SK-N-MC (cell line): ENCODE measurements around the gene CROCC2.
"Not testable (repeated sequence)": the region's sequence is repeated elsewhere in the genome, so short reads cannot be mapped to it uniquely, and the experiment has no call there.

Source experiments
- DNase-seq: peaks from one replicate; pipeline ENCODE4 v3.0.0-alpha.2; 2011; ENCODE audit warnings: low read depth, low spot score
- H3K27ac ChIP-seq: fragments of 200-600 bp; sonication (generic); 2 replicates; pipeline ENCODE4 v1.5.1; 2016; ENCODE audit warnings: mixed run types
- H3K36me3 ChIP-seq: fragments of 200-600 bp; sonication (generic); 2 replicates; pipeline ENCODE4 v1.6.1; 2017; ENCODE audit warnings: antibody characterized with exemption, low read length, mixed read lengths; ENCODE audit not compliant: insufficient read depth
- H3K4me3 ChIP-seq: fragments of 200-600 bp; sonication (generic); 2 replicates; pipeline ENCODE4 v1.5.1; 2016
- H3K9ac ChIP-seq: fragments of 200-600 bp; sonication (generic); 2 replicates; pipeline ENCODE4 v1.8.0; 2017; ENCODE audit warnings: mixed run types, mixed read lengths; ENCODE audit not compliant: insufficient read length
- H3K9me3 ChIP-seq: fragments of 200-600 bp; sonication (generic); 2 replicates; pipeline ENCODE4 v1.6.1; 2017; ENCODE audit warnings: low read depth, mild to moderate bottlenecking, antibody characterized with exemption, low read length, moderate library complexity, mixed read lengths
- EZH2 ChIP-seq: fragments of 200-600 bp; sonication (generic); IDR thresholded peaks from one replicate; pipeline ENCODE4 v1.6.1; 2017; ENCODE audit warnings: antibody characterized with exemption
- FOXP2 ChIP-seq: optimal IDR thresholded peaks from 2 replicates; pipeline ENCODE3; 2011; ENCODE audit warnings: mild to moderate bottlenecking, moderate library complexity; ENCODE audit not compliant: insufficient read depth; ENCODE audit errors: extremely low read length, control extremely low read depth
- POLR2AphosphoS5 ChIP-seq: IDR thresholded peaks from 2 replicates; pipeline ENCODE4 v1.6.1; 2012; ENCODE audit warnings: mild to moderate bottlenecking, low read depth, low read length, borderline replicate concordance

The CROCC2 gene

GRCh38 chr2:240974771-240975572 is 68.8 kb downstream of the CROCC2 start:
- Histone ChIP-seq H3K4me3 (no peak overlapping the region), H3K36me3 (no peaks in the 10 kb centered on the region), H3K9me3 (no peaks in the 10 kb centered on the region), H3K27ac (no peak overlapping the region), H3K9ac (no peak overlapping the region)
- DNase-seq: no peak
- no peak for TF ChIP-seq EZH2
- TF ChIP-seq POLR2AphosphoS5: no peak
- no peak for TF ChIP-seq FOXP2

DNA sequence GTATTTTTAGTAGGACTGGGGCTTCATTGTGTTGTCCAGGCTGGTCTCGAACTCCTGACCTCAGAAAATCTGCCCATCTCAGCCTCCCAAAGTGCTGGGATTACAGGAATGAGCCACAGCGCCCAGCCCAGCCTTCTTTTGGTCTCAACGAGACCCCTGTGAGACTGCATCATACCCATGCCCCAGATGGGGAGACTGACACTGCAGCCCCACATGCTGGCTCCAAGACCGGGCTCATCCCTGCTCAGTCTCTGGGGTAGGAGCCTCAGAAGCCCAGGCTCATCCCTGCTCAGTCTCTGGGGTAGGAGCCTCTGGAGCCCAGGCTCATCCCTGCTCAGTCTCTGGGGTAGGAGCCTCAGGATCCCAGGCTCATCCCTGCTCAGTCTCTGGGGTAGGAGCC is 69.8 kb downstream of the CROCC2 start:
- H3K36me3 ChIP-seq, H3K9me3 ChIP-seq, DNase-seq, H3K4me3 ChIP-seq, H3K27ac ChIP-seq, H3K9ac ChIP-seq: not testable (repeated sequence)

GRCh38 chr2:240981280-240981679 is 75.1 kb downstream of the CROCC2 start:
- TF ChIP-seq POLR2AphosphoS5 (no peak), EZH2 (no peak), FOXP2 (no peak)
- no peak for DNase-seq
- Histone ChIP-seq H3K27ac (peak overlapping the region; percentile 68), H3K9ac (no peak overlapping the region), H3K9me3 (no peaks in the 10 kb centered on the region), H3K4me3 (no peak overlapping the region), H3K36me3 (no peaks in the 10 kb centered on the region)

DNA sequence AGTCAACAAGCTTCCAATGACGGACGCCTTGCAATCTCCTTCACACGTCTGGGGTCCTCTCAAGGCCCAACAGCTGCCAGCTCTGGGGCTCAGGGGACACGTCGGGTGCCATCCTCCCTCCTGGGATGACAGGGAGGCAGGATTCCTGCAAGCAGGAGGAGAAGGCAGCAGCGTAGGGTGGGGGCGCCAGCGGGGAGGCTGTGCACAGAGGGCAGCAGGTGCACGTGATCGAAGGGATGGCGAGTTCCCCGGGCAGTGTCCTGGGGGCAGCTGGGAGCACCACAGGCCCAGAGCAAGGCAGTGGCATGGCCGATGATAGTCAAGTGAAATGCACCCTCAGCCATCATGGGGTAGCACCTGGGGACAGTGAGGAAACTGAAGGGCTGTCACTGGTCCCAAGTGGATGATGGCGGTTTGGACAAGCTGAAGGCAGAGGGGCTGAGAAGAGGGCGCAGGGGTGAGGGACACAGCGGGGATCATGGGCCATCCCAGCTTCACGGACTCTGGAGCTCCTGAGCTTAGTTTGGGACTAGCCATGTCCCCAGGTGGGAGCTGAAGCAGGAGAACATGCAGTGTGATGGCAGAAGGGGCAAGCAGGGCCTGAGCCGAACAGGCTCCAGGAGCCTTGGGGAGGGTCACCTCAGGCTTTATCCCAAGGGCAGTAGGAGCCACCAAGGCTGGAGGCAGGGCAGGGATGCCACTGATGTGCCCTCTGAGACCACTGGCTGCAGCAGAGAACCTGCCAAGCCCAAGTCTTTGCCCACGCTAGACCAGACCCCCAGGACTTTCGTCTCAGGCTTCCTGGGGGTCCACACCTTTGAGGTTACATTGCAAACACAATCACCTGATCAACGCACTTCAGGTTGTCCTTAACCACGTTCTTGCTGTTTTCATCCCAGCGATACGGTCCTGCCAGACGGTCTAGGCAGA is 76.0 kb downstream of the CROCC2 start:
- H3K9ac ChIP-seq: no peak overlapping the region
- no peak overlapping the region for H3K4me3 ChIP-seq
- peak overlapping the region; percentile 68; the same call in 1 of the 2 replicates for H3K27ac ChIP-seq
- no peak for DNase-seq
- TF ChIP-seq FOXP2 (no peak), POLR2AphosphoS5 (no peak), EZH2 (no peak)
- no peaks in the 10 kb centered on the region for H3K36me3 ChIP-seq
- H3K9me3 ChIP-seq: no peaks in the 10 kb centered on the region

- Histone ChIP-seq H3K27ac (no peak overlapping the region), H3K9ac (no peak overlapping the region), H3K4me3 (no peak overlapping the region), H3K36me3 (no peaks in the 10 kb centered on the region), H3K9me3 (no peaks in the 10 kb centered on the region)
- TF ChIP-seq POLR2AphosphoS5 (no peak), FOXP2 (no peak), EZH2 (no peak)
- DNase-seq: no peak
Measured at GRCh38 chr2:240982821-240983281, 76.7 kb downstream of the CROCC2 start.

DNA sequence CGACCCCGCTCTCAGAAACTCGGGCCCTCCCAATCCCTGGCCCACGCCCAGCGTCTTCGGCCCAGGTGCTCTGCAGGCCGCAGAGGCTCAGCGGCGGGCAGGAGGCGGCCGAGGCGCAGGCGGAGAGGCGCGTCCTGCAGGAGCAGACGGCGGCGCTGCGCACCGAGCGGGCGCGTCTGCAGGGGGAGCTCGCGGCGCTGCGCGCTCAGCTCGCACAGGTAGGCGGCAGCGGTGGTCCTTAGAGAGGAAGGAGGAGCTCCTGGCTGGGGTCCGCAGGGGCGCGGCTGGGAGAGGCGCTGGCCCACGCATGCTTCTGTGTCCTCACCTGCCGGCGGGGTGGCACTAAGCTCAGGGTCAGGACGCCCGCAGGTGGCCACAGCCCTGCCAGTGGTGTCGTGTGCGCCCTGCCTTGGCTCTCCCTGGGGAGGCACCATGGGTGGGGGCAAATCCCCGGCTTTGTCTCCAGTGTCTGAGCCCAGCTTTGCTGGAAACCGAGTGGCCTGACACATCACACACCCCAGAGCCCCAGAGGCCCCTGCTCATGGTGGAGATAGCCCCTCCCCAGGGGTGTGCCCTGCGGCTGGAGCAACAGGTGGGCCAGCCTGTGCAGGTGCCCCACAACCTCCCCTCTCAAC is 77.3 kb downstream of the CROCC2 start:
- TF ChIP-seq POLR2AphosphoS5 (no peak), FOXP2 (no peak), EZH2 (no peak)
- H3K9ac ChIP-seq: no peak overlapping the region
- H3K9me3 ChIP-seq: no peaks in the 10 kb centered on the region
- H3K27ac ChIP-seq: no peak overlapping the region
- no peak for DNase-seq
- H3K36me3 ChIP-seq: no peaks in the 10 kb centered on the region
- no peak overlapping the region for H3K4me3 ChIP-seq

GRCh38 chr2:240983996-240984498 is 77.9 kb downstream of the CROCC2 start:
- no peaks in the 10 kb centered on the region for H3K36me3 ChIP-seq
- no peak for DNase-seq
- no peak overlapping the region for H3K9ac ChIP-seq
- H3K4me3 ChIP-seq: no peak overlapping the region
- H3K27ac ChIP-seq: no peak overlapping the region
- no peaks in the 10 kb centered on the region for H3K9me3 ChIP-seq
- TF ChIP-seq FOXP2 (no peak), POLR2AphosphoS5 (no peak), EZH2 (no peak)
